MCF 10A (cell line): ENCODE measurements around the gene PLEK. TPM values are rescaled to one million over a fixed set of nuclear protein-coding genes. Genes with fewer than 3 reads are reported as not detected.
A peak's percentile ranks its signal among the peaks of the same experiment; 100 is the strongest.

Experiments
- Bru-seq: library from RNA; stranded (reverse); fragments of 400-500 nt; gene quantifications from one replicate; lab custom pipeline; 2021; lab: Mats Ljungman, UMichigan
- BruChase-seq, 2 experiments: library from RNA; stranded (reverse); fragments of 400-500 nt; gene quantifications; one replicate each; lab custom pipeline; 2021; lab: Mats Ljungman, UMichigan
- BruUV-seq: library from RNA; stranded (reverse); fragments of 400-500 nt; replicated peaks from 2 replicates; lab custom pipeline; 2021; lab: Mats Ljungman, UMichigan
- CTCF ChIA-PET: fragments of 300-600 bp; sonication (Branson Sonifier 250); formaldehyde crosslinking; extraction: SDS; loops from one replicate; lab custom pipeline; 2021; ENCODE audit warnings: antibody characterized with exemption, inconsistent platforms; lab: Yijun Ruan, JAX
- POLR2A ChIA-PET: fragments of 300-600, 350-650 bp; sonication (Branson Sonifier 250); formaldehyde crosslinking; extraction: SDS; loops from one replicate; lab custom pipeline; 2020; ENCODE audit warnings: antibody characterized with exemption, inconsistent platforms; lab: Yijun Ruan, JAX
- DNase-seq: peaks from one replicate; pipeline ENCODE4 v3.0.0-alpha.2; 2018; ENCODE audit not compliant: unreplicated experiment
- H3K27ac Mint-ChIP-seq: one replicate; pipeline ENCODE4 v1.8.0; 2022; ENCODE audit warnings: mild to moderate bottlenecking, low read depth, mixed read lengths; ENCODE audit not compliant: unreplicated experiment
- H3K27me3 Mint-ChIP-seq: one replicate; pipeline ENCODE4 v1.8.0; 2022; ENCODE audit warnings: mixed read lengths; ENCODE audit not compliant: insufficient read depth, unreplicated experiment
- H3K36me3 Mint-ChIP-seq: one replicate; pipeline ENCODE4 v1.8.0; 2022; ENCODE audit warnings: mild to moderate bottlenecking, moderate library complexity, mixed read lengths; ENCODE audit not compliant: insufficient read depth, unreplicated experiment
- H3K4me1 Mint-ChIP-seq: one replicate; pipeline ENCODE4 v1.8.0; 2022; ENCODE audit warnings: mixed read lengths; ENCODE audit not compliant: insufficient read depth, unreplicated experiment
- H3K4me3 Mint-ChIP-seq: one replicate; pipeline ENCODE4 v1.8.0; 2022; ENCODE audit warnings: mild to moderate bottlenecking, moderate library complexity, mixed read lengths; ENCODE audit not compliant: unreplicated experiment
- H3K9me3 Mint-ChIP-seq: one replicate; pipeline ENCODE4 v1.8.0; 2022; ENCODE audit warnings: mixed read lengths; ENCODE audit not compliant: unreplicated experiment
- CTCF ChIP-seq: fragments of 200-600 bp; IDR thresholded peaks from one replicate; pipeline ENCODE4 v1.8.0; 2022; ENCODE audit warnings: antibody characterized with exemption, mild to moderate bottlenecking; ENCODE audit not compliant: unreplicated experiment
- intact Hi-C: fragments of 100-400 bp; cut with micrococcal nuclease; formaldehyde crosslinking; loops from 2 replicates; pipeline ENCODE4 v1.14.1; 2022
- long read RNA-seq: library from polyadenylated mRNA; stranded (forward); transcript quantifications from one replicate; pipeline ENCODE4 v2.0.0, GENCODE V29; 2022
- total RNA-seq: library from RNA; stranded (reverse); gene quantifications from 2 replicates; pipeline ENCODE4 v1.2.3, GENCODE V29; 2022

Gene PLEK
- total RNA-seq (not detected in 2 replicates), Bru-seq, nascent RNA (not detected), BruChase-seq, experiment 1, labeled RNA remaining after a 6-hour chase (percentile 12 among the genes with signal in this experiment), BruChase-seq, experiment 2, labeled RNA remaining after a 2-hour chase (percentile 8 among the genes with signal in this experiment)
- long read RNA-seq: 0 reads

GRCh38 chr2:68365087-68365486, at the start of gene PLEK:
Gene PLEK, plus strand, starts transcription at chr2:68365282. Its CDS starts 70 bp downstream, at chr2:68365352.
- no peak for DNase-seq
- intact Hi-C loops: no loop called here
- H3K4me1 Mint-ChIP-seq: peaks cover 7% of the 10 kb centered on the region
- H3K27ac Mint-ChIP-seq: no peak within 1 kb of the TSS
- CTCF ChIA-PET: no interaction called here
- no peaks in the 10 kb centered on the region for H3K27me3 Mint-ChIP-seq
- POLR2A ChIA-PET: no interaction called here
- H3K36me3 Mint-ChIP-seq: no peaks in the 10 kb centered on the region
- H3K9me3 Mint-ChIP-seq: no peaks in the 10 kb centered on the region
- H3K4me3 Mint-ChIP-seq: no peak within 1 kb of the TSS
- BruUV-seq: no TSS peak
- no peak for TF ChIP-seq CTCF

- no peak overlapping the region for H3K27ac Mint-ChIP-seq
- TF ChIP-seq CTCF: no peak
- BruUV-seq: no TSS peak
- POLR2A ChIA-PET: no interaction called here
- H3K4me3 Mint-ChIP-seq: no peak overlapping the region
- H3K9me3 Mint-ChIP-seq: no peaks in the 10 kb centered on the region
- H3K27me3 Mint-ChIP-seq: no peaks in the 10 kb centered on the region
- DNase-seq: no peak
- CTCF ChIA-PET: no interaction called here
- H3K4me1 Mint-ChIP-seq: no peaks in the 10 kb centered on the region
- intact Hi-C loops: no loop called here
- H3K36me3 Mint-ChIP-seq: no peaks in the 10 kb centered on the region
Measured at GRCh38 chr2:68316111-68316510, 49.0 kb upstream of the PLEK start.

GRCh38 chr2:68317971-68318913, 46.8 kb upstream of the PLEK start:
- H3K4me1 Mint-ChIP-seq: no peaks in the 10 kb centered on the region
- H3K27ac Mint-ChIP-seq: no peak overlapping the region
- BruUV-seq: no TSS peak
- intact Hi-C loops: no loop called here
- H3K27me3 Mint-ChIP-seq: no peaks in the 10 kb centered on the region
- no peak for DNase-seq
- no peaks in the 10 kb centered on the region for H3K36me3 Mint-ChIP-seq
- ChIA-PET CTCF (no interaction called here), POLR2A (no interaction called here)
- H3K9me3 Mint-ChIP-seq: no peaks in the 10 kb centered on the region
- peak overlapping the region; percentile 65 for H3K4me3 Mint-ChIP-seq
- TF ChIP-seq CTCF: no peak

- H3K4me3 Mint-ChIP-seq: peak overlapping the region; percentile 65
- H3K4me1 Mint-ChIP-seq: no peaks in the 10 kb centered on the region
- no peak overlapping the region for H3K27ac Mint-ChIP-seq
- DNase-seq: no peak
- ChIA-PET CTCF (interaction anchor here (0.6 to 0.9 kb wide), 2 partner anchors 123 to 161 kb away, joined by 3 read pairs; partner anchors contain the start of gene PNO1), POLR2A (interaction anchor here (0.6 kb wide), 1 partner anchor 9 kb away, joined by 3 read pairs; no protein-coding TSS in a partner anchor)
- intact Hi-C loops: no loop called here
- no peaks in the 10 kb centered on the region for H3K9me3 Mint-ChIP-seq
- TF ChIP-seq CTCF: no peak
- no peaks in the 10 kb centered on the region for H3K36me3 Mint-ChIP-seq
- no TSS peak for BruUV-seq
- peaks cover 3% of the 10 kb centered on the region for H3K27me3 Mint-ChIP-seq
Measured at GRCh38 chr2:68318914-68319397, 46.1 kb upstream of the PLEK start.
